Endothelial cell of umbilical vein (primary cell): ENCODE data around the gene CACNA2D3. TPM values are rescaled to one million over a fixed set of nuclear protein-coding genes. Genes with fewer than 3 reads are reported as not detected.

Source experiments
- BruUV-seq: library from RNA; stranded (reverse); fragments of 400-500 nt; replicated peaks from 2 replicates; lab custom pipeline; 2021; lab: Mats Ljungman, UMichigan
- CTCF ChIA-PET: fragments of 300-600, 350-600 bp; sonication (Branson Sonifier 250); formaldehyde crosslinking; loops from one replicate; lab custom pipeline; 2021; ENCODE audit warnings: antibody characterized with exemption, inconsistent platforms; lab: Charles Lee
- POLR2A ChIA-PET: fragments of 300-600, 350-600 bp; sonication (Branson Sonifier 250); formaldehyde crosslinking; loops from one replicate; lab custom pipeline; 2021; ENCODE audit warnings: antibody characterized with exemption, inconsistent platforms; lab: Charles Lee
- DNase-seq: peaks from one replicate; pipeline ENCODE4 v3.0.0-alpha.2; 2011; ENCODE audit warnings: low read depth, low spot score
- FAIRE-seq: peaks from 2 replicates; lab custom pipeline; 2011; peaks lifted over from hg19 to GRCh38; lab: Jason Lieb, UNC
- H2AFZ ChIP-seq: 2 replicates; pipeline ENCODE4 v1.6.0; 2012; ENCODE audit warnings: low read depth, low read length, control low read depth, inconsistent platforms
- H3K27ac ChIP-seq: 2 replicates; pipeline ENCODE4 v1.5.1; 2011; ENCODE audit warnings: low read depth, mild to moderate bottlenecking, control low read depth, low read length, moderate library complexity; ENCODE audit not compliant: insufficient read depth
- H3K27me3 ChIP-seq, 2 experiments: 2 replicates each; pipeline versions ENCODE4 v1.6.0 to v1.6.1; 2011; ENCODE audit warnings: low read length in 2 of 2, mixed read lengths in 1 of 2; ENCODE audit not compliant: control insufficient read depth in 2 of 2, insufficient read depth in 2 of 2
- H3K36me3 ChIP-seq, 2 experiments: 2 replicates in 1 of 2; 3 replicates in 1 of 2; pipeline ENCODE4 v1.5.1; 2011; ENCODE audit warnings: low read length in 2 of 2, mild to moderate bottlenecking in 1 of 2, moderate library complexity in 1 of 2; ENCODE audit not compliant: control insufficient read depth in 2 of 2, insufficient read depth in 2 of 2; ENCODE audit errors: extremely low read depth in 1 of 2
- H3K4me1 ChIP-seq: 3 replicates; pipeline ENCODE4 v1.5.1; 2011; ENCODE audit warnings: mild to moderate bottlenecking, low read length; ENCODE audit not compliant: control insufficient read depth, insufficient read depth; ENCODE audit errors: extremely low read depth
- H3K4me2 ChIP-seq: 2 replicates; pipeline ENCODE4 v1.6.1; 2011; ENCODE audit warnings: low read length, control low read depth, mixed read lengths; ENCODE audit not compliant: insufficient read depth
- H3K4me3 ChIP-seq, 3 experiments: fragments of 200-600 bp in 1 of 3; sonication (generic), shearing (Covaris generic) in 1 of 3; replicated peaks in 1 of 3; 2 replicates each; pipeline ENCODE4 v1.5.1; 2011 to 2016; ENCODE audit warnings: control low read depth in 3 of 3, low read length in 3 of 3, mild to moderate bottlenecking in 2 of 3, inconsistent platforms in 1 of 3, low read depth in 1 of 3, moderate library complexity in 1 of 3; ENCODE audit not compliant: insufficient read depth in 1 of 3
- H3K79me2 ChIP-seq: 2 replicates; pipeline ENCODE4 v1.6.0; 2012; ENCODE audit warnings: low read length, inconsistent platforms; ENCODE audit not compliant: control insufficient read depth, insufficient read depth
- H3K9ac ChIP-seq: replicated peaks from 2 replicates; pipeline ENCODE3; 2011; ENCODE audit warnings: low read length, control low read depth; ENCODE audit not compliant: insufficient read depth; ENCODE audit errors: extremely low read depth
- H3K9me1 ChIP-seq: replicated peaks from 3 replicates; pipeline ENCODE4 v1.6.0; 2011; ENCODE audit warnings: mild to moderate bottlenecking, low read length; ENCODE audit not compliant: control insufficient read depth, insufficient read depth; ENCODE audit errors: extremely low read depth
- H3K9me3 ChIP-seq: replicated peaks from 2 replicates; pipeline ENCODE4 v1.5.1; 2012; ENCODE audit warnings: low read length, inconsistent platforms; ENCODE audit not compliant: control insufficient read depth, insufficient read depth
- H4K20me1 ChIP-seq: replicated peaks from 2 replicates; pipeline ENCODE3; 2011; ENCODE audit warnings: mild to moderate bottlenecking, low read length; ENCODE audit not compliant: control insufficient read depth, insufficient read depth; ENCODE audit errors: extremely low read depth
- EZH2 ChIP-seq: IDR thresholded peaks from 2 replicates; pipeline ENCODE4 v1.6.1; 2012; ENCODE audit warnings: borderline replicate concordance, low read depth, mild to moderate bottlenecking, moderate library complexity, low read length, inconsistent platforms; ENCODE audit not compliant: severe bottlenecking
- FOS ChIP-seq: IDR thresholded peaks from 2 replicates; pipeline ENCODE4 v1.6.1; 2011; ENCODE audit warnings: mild to moderate bottlenecking, low read length, moderate library complexity, borderline replicate concordance; ENCODE audit not compliant: insufficient read depth
- GATA2 ChIP-seq: IDR thresholded peaks from 2 replicates; pipeline ENCODE4 v1.7.0; 2011; ENCODE audit warnings: low read depth, mild to moderate bottlenecking, moderate library complexity, mixed read lengths, low read length; ENCODE audit not compliant: insufficient read length, insufficient read depth
- JUN ChIP-seq: IDR thresholded peaks from 2 replicates; pipeline ENCODE4 v1.6.1; 2011; ENCODE audit warnings: borderline replicate concordance, low read depth; ENCODE audit not compliant: insufficient read length, insufficient read depth
- MYC ChIP-seq: IDR thresholded peaks from one replicate; pipeline ENCODE4 v1.6.1; 2011; ENCODE audit warnings: mild to moderate bottlenecking, low read depth, low read length
- POLR2A ChIP-seq: IDR thresholded peaks from 2 replicates; pipeline ENCODE4 v1.6.1; 2012; ENCODE audit warnings: low read depth, mild to moderate bottlenecking, control low read depth, low read length
- POLR2AphosphoS5 ChIP-seq: IDR thresholded peaks from 2 replicates; pipeline ENCODE4 v1.6.1; 2012; ENCODE audit warnings: low read depth, mild to moderate bottlenecking, control low read depth, low read length, moderate library complexity; ENCODE audit not compliant: insufficient read depth
- dilution Hi-C: fragments of 300-500 bp; cut with MboI; formaldehyde crosslinking; loops from one replicate; pipeline ENCODE4 v1.15.0; 2019; ENCODE audit warnings: low sequenced_read_pairs; ENCODE audit not compliant: extremely low pct_ligation_motif_present
- intact Hi-C: fragments of 100-400 bp; cut with micrococcal nuclease; formaldehyde crosslinking; loops from one replicate; pipeline ENCODE4 v1.10.0; 2022
- polyA plus RNA-seq, 4 experiments: library from polyadenylated mRNA; depleted of rRNA in 3 of 4; stranded (reverse) in 3 of 4; unstranded in 1 of 4; fragments of >200 nt; gene quantifications; 2 replicates each; pipeline versions ENCODE4 v1.2.1 to v1.2.3, GENCODE V29; 2011 to 2012; ENCODE audit warnings: missing spikeins in 1 of 4
- total RNA-seq: library from RNA; stranded (reverse); gene quantifications from 2 replicates; pipeline ENCODE4 v1.2.3, GENCODE V29; 2021
- TF ChIP-seq, protein P1 (sequence below): IDR thresholded peaks from 2 replicates; pipeline ENCODE4 v1.6.1; 2011; ENCODE audit not compliant: insufficient read depth, insufficient read length
- TF ChIP-seq, protein P2 (sequence below), 2 donors: IDR thresholded peaks; 1 replicate in 1 of 2; 2 replicates in 1 of 2; pipeline ENCODE4 v1.5.1; 2011; ENCODE audit warnings: low read length in 2 of 2, mild to moderate bottlenecking in 2 of 2, moderate library complexity in 2 of 2, control low read depth in 1 of 2, inconsistent platforms in 1 of 2, low read depth in 1 of 2; ENCODE audit not compliant: insufficient read depth in 1 of 2; ENCODE audit errors: extremely low read depth in 1 of 2

CACNA2D3 gene
- total and polyA plus RNA-seq, 2 donors (not counting 3 experiments of a cell fraction or from before 2014, with no cell fraction given) = not detected

DNA sequence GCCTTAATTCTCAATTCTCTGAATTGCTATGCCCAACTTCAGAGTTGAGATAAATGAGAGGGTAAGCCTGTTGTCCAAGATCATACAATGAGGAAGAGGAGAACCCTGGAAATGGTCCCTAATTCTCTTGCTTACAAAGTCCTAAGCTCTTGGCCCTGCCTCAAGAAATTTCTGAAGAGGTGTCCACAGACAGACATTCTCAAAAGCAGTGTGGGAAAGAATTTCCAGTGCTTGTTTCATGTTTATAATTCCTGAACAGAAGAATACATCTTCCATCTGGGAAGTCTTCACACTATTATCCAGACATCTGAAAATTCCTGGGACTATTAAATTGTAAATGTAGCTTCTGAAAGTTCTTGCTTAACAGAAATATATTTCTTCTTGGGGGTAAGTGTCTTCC is 972.3 kb downstream of the CACNA2D3 start:
- ChIA-PET CTCF (no interaction called here), POLR2A (no interaction called here)
- Histone ChIP-seq H3K27me3 (no peaks in the 10 kb centered on the region), H3K9me1 (no peaks in the 10 kb centered on the region), H3K9me3 (peaks cover 2% of the 10 kb centered on the region), H3K9ac (no peak overlapping the region), H3K4me1 (no peaks in the 10 kb centered on the region), H2AFZ (no peak overlapping the region), H4K20me1 (no peaks in the 10 kb centered on the region), H3K4me2 (no peak overlapping the region), H3K36me3 (no peaks in the 10 kb centered on the region), H3K27ac (no peak overlapping the region), H3K79me2 (no peaks in the 10 kb centered on the region), H3K4me3 (no peak overlapping the region)
- no TSS peak for BruUV-seq
- TF ChIP-seq, protein P1, sequence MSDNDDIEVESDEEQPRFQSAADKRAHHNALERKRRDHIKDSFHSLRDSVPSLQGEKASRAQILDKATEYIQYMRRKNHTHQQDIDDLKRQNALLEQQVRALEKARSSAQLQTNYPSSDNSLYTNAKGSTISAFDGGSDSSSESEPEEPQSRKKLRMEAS = no peak
- TF ChIP-seq JUN (no peak), MYC (no peak), POLR2A (no peak), GATA2 (no peak), POLR2AphosphoS5 (no peak), EZH2 (no peak), FOS (no peak)
- TF ChIP-seq, protein P2, sequence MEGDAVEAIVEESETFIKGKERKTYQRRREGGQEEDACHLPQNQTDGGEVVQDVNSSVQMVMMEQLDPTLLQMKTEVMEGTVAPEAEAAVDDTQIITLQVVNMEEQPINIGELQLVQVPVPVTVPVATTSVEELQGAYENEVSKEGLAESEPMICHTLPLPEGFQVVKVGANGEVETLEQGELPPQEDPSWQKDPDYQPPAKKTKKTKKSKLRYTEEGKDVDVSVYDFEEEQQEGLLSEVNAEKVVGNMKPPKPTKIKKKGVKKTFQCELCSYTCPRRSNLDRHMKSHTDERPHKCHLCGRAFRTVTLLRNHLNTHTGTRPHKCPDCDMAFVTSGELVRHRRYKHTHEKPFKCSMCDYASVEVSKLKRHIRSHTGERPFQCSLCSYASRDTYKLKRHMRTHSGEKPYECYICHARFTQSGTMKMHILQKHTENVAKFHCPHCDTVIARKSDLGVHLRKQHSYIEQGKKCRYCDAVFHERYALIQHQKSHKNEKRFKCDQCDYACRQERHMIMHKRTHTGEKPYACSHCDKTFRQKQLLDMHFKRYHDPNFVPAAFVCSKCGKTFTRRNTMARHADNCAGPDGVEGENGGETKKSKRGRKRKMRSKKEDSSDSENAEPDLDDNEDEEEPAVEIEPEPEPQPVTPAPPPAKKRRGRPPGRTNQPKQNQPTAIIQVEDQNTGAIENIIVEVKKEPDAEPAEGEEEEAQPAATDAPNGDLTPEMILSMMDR (IDR thresholded peaks at IDR 0.05; ENCODE audit: extremely low read depth in 1 of 2, insufficient read depth in 1 of 2, low read depth in 1 of 2, low read length in 2 of 2) = no peak
- DNase-seq = no peak
- intact Hi-C loops = no loop called here
- FAIRE-seq = no peak
- dilution Hi-C loops = no loop called here
